Superior temporal gyrus (tissue), 1 donor: Measurements from ENCODE around the gene TOP1.

Source experiments
- DNase-seq: peaks from one replicate; pipeline ENCODE4 v3.0.0-alpha.2; 2016; ENCODE audit errors: extremely low spot score

Gene TOP1

DNA sequence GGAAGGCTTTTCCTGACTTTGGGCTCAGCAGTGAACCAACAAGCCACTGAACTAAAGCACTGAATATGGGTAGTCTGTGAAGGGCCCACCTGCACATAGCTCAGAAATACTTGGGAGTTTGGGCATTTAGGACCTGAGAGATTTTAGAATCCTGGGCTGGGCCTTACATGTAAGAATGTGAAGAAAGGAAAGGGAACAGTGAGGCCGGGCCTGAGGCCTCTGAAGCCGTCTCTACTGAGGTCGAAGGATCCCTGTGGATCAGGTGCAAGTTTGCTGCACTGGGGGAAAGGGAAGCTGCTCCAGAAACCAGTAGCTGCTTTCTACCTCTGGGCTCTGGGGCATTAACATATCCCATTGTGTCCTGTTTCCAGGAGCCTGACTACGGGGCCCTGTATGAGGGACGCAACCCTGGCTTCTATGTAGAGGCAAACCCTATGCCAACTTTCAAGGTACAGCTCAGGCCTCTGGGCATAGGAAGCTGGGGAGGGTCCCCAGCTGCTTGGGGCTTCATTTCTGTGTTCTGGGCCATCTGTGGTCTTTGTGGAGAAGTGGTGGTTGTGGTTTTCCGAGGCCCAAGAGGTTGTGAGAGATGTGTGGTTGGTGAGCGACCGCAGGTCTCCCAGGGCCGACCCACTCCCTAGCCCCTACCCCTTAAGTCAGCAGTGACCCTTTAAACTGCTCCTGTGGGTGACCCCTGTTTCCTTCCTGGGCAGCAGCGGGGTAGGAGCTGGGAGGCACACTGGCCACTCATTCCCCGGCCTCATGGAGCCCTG, 139.0 kb downstream of the TOP1 start:
- no peak for DNase-seq

DNA sequence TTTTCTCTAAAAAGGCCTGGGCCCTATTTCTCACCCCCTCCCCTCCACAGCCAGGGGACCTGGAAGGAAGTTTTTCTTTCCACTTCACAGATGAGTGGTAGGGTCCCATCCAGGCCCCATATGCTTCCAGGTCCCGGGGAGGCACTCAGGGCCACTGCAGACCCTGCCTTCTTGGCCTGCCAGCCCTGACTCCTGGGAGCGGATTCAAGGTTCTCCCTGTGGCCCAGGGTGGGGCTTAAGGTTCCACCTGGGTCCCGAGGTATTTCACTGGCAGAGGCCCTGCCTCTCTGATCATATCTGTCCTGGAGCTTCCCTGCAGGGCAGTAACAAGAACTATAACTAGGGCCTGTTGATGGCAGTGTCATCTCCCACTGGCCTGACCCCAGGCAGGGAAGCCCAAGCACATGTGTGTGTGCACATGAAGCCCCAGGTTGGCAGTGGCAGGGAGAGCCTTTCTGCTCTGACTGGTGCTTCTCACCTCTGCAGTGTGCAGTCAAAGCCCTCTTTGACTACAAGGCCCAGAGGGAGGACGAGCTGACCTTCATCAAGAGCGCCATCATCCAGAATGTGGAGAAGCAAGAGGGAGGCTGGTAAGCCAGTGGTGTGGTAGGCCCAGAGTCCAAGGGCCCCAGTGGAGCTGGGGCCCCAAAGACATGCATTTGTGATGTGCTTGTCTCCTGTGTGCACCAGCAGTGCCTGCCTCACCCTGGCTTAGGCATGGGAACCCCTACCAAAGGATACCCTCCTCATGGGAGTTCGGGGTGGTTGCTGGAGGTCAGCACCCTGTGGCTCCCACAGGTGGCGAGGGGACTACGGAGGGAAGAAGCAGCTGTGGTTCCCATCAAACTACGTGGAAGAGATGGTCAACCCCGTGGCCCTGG, 139.9 kb downstream of the TOP1 start:
- no peak for DNase-seq

DNA sequence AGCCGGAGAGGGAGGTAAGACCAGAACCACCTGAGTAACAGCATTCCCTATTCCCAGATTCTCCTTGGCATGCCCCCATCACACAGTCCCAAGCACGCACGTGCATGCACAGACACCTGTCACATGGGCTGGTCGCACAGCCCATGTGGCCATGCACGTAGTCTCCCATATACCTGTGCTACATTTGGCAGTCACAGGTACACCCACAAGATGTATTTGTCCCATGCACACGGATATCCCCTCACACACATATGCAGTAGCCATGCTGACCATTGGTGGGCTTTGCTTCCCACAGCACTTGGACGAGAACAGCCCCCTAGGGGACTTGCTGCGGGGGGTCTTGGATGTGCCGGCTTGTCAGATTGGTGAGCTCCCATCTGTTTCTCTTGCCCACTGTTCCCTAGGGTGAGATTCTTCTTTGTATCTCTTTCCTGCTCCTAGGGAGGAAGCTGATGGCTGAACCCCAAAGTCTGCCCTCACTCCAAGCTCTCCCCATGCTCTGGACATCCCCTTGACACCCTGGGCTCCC, 140.6 kb downstream of the TOP1 start:
- no peak for DNase-seq

DNA sequence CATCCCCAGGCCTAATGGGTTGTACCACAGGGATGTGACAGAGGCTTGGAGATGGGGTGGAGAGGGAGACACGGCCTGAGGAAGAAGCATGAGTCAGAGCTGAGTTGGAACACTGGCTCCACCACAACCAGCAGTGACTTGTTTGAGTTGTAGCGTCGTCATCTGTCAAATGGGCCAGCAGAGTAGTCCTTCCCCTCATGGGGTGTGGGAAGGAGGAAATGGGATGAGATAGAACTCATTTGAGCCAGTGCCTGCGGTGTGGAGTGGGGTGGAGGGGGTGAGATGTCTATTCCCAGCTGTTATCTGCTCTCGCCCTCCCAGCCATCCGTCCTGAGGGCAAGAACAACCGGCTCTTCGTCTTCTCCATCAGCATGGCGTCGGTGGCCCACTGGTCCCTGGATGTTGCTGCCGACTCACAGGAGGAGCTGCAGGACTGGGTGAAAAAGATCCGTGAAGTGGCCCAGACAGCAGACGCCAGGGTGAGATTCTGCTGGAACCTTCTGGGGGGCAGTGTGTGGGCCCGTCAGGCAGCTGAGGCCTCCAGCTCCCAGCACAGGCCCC, 141.2 kb downstream of the TOP1 start:
- no peak for DNase-seq

DNA sequence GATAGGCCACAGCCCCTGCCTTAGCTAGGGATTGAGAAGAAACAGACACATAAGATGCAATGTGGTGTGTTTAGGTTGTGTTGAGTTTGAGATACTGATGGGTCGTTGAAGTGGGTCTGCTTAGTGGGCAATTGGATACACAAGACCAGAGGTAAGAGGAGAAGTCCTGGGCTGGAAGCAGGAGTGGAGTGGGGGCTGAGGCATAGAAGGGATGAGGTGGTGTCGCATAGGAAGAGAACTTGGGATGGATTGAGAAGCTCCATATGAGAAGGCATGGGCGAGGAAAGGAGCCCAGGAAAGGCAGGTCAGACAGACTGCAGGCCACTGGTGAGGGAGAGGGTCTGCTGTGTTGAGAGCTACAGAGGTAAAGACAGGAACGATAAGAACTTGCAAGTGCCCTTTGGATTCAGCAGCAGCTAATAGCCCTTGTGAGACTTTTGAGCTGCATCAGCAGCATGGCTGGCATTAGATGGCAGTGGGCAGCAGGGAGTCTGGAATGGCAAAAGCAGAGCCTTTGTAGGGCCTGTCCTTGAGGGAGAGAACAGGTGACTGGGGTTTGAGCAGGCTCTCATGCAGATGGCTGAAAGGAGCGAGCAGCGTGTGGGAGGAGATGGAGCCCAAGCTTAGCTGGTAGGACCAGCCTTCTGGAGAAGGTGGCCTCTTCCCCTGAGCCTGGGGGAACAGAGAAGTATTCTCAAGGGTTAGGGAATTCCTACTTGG, 141.9 kb downstream of the TOP1 start:
- no peak for DNase-seq

DNA sequence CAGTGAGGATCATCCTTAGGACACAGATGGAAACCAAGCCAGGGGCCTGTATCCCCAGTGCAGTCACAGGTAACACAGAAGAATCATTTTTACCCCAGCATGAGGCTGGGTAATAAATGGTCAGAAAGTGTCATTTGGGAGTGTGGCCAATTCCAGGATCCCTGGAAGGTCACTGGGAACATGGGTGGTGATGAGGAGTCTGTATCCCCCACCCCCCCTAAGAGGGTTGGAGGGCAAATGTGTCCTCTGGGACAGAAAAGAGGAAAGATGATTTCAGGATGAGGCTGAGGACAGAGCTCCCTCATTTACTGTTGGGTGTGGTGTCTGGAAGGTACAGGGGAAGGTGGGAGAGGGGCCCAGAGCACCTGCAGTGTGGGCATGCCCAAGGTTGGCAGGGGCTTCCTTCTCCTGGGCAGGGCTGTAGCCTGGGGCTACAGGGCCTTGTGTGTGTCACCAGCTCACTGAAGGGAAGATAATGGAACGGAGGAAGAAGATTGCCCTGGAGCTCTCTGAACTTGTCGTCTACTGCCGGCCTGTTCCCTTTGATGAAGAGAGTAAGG, 143.2 kb downstream of the TOP1 start:
- DNase-seq, result no peak

DNA sequence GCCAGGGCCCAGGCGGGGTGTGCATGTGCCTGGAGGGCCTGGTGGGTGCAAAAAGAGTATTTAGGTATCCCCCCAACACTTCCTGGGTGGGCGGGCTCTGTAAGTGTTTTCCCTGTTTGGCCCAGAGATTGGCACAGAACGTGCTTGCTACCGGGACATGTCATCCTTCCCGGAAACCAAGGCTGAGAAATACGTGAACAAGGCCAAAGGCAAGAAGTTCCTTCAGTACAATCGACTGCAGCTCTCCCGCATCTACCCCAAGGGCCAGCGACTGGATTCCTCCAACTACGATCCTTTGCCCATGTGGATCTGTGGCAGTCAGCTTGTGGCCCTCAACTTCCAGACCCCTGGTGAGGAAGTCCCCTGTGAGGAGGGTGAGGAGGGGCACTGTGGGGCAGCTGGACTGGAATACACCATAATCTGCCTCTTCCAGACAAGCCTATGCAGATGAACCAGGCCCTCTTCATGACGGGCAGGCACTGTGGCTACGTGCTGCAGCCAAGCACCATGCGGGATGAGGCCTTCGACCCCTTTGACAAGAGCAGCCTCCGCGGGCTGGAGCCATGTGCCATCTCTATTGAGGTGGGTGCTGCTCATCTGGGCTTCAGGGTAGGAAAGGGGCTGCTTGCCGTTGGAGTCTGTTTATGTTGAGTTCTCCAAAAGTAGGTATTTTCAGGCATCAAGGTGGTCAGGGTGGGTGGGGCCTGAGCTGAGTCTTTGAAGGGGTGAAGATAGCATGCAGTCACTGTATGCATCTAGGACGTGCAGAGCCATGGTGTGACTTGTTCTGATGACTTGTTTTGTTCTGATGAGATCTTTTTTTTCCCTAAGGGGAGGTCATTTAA, 143.9 kb downstream of the TOP1 start:
- DNase-seq, result no peak

DNA sequence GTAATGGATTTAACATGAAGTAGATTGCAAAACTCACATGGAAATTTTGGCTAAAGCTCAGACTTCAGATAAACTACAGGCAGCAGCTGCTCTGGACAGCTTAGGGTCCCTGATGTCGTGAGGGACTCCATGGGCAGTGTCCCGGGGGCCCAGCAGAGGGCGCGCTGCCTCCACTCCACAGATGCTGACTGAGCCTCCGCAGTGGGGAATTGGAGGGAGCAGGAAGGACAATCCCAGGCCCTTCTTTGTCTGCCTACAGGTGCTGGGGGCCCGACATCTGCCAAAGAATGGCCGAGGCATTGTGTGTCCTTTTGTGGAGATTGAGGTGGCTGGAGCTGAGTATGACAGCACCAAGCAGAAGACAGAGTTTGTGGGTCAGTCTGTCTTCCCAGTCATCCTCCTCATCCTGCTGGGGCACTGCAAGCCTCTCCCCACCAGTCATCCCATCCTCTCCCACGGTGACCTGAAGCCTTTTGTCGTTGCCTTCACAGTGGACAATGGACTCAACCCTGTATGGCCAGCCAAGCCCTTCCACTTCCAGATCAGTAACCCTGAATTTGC, 144.6 kb downstream of the TOP1 start:
- DNase-seq, result peak; percentile 94

DNA sequence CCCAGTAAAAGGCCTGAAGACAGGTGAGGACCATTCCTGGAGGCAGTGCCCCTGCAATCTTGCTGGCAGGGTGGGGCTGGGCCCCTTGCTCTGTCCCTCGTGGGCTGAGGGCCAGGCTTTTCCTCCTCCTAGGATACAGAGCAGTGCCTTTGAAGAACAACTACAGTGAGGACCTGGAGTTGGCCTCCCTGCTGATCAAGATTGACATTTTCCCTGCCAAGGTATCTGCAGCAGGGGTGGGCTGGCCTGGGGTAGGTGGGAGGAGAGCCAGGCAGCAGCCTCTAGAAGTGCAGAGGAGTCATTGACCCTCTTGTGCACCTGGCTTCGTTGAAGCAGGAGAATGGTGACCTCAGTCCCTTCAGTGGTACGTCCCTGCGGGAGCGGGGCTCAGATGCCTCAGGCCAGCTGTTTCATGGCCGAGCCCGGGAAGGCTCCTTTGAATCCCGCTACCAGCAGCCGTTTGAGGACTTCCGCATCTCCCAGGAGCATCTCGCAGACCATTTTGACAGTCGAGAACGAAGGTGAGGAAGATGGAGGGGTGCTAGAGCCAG, 145.2 kb downstream of the TOP1 start:
- no peak for DNase-seq
